HG03103 (cell line): Measurements from ENCODE around the gene SLCO4A1.

Experiments
- ATAC-seq: cut with Tn5 transposase; IDR thresholded peaks from one replicate; pipeline ENCODE4 v1.9.1; 2021; ENCODE audit warnings: low read depth; ENCODE audit not compliant: unreplicated experiment

The SLCO4A1 gene

GRCh38 chr20:62708591-62709536 is 66.6 kb downstream of the SLCO4A1 start, which contains the start of gene NTSR1:
Gene NTSR1 (plus strand): TSS chr20:62708836. CDS start chr20:62709208, 372 bp downstream.
- ATAC-seq: no peak

GRCh38 chr20:62709537-62709905 is 67.2 kb downstream of the SLCO4A1 start:
- no peak for ATAC-seq

- ATAC-seq: no peak
These were observed 68.0 kb downstream of the SLCO4A1 start for GRCh38 chr20:62710221-62710885.

- ATAC-seq: no peak
These were observed 68.8 kb downstream of the SLCO4A1 start for GRCh38 chr20:62710886-62711702.

- no peak for ATAC-seq
These were observed 69.4 kb downstream of the SLCO4A1 start for GRCh38 chr20:62711703-62712101.

- no peak for ATAC-seq
These were observed 70.3 kb downstream of the SLCO4A1 start for GRCh38 chr20:62712606-62713005.

- ATAC-seq: no peak
These were observed 71.7 kb downstream of the SLCO4A1 start for GRCh38 chr20:62714006-62714405.

- ATAC-seq: no peak
These were observed 72.5 kb downstream of the SLCO4A1 start for GRCh38 chr20:62714799-62715198.

GRCh38 chr20:62715201-62715600 is 72.9 kb downstream of the SLCO4A1 start:
- no peak for ATAC-seq

- no peak for ATAC-seq
These were observed 74.1 kb downstream of the SLCO4A1 start for GRCh38 chr20:62716198-62716940.

- ATAC-seq: no peak
These were observed 74.6 kb downstream of the SLCO4A1 start for GRCh38 chr20:62716941-62717310.

GRCh38 chr20:62717933-62718332 is 75.6 kb downstream of the SLCO4A1 start:
- no peak for ATAC-seq

GRCh38 chr20:62718546-62718945 is 76.2 kb downstream of the SLCO4A1 start:
- no peak for ATAC-seq

GRCh38 chr20:62719250-62719935 is 77.1 kb downstream of the SLCO4A1 start:
- no peak for ATAC-seq
